Measurements from ENCODE around the gene PSMC1. TPM values are rescaled to one million over a fixed set of nuclear protein-coding genes. Genes with fewer than 3 reads are reported as not detected.

Gene PSMC1
- total and polyA plus RNA-seq, 4 donors, result 47.3 to 89.9 (median 84.8) TPM

DNA sequence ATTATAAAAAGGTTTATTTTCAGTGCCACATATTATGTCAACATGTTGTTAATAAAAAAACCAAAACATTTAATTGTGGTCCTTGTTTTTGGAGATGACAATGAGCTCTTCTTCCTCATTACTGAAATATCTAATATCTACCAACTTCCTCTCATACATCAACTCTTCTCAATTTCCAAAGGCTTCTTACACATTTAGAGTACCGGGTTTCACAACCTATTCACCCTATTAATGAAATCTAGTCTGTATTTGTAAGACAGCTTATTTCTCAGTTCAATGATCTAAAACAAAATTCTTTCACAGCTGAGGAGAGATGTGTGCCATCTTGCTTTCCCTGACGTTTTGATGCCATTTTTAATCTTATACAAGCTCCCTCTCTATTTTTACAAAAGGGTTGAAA is 60.9 kb downstream of the PSMC1 start:
- no peak for TF ChIP-seq FOXA2 (IDR thresholded peaks at IDR 0.05)
- no peak for TF ChIP-seq NR2F2 (IDR thresholded peaks at IDR 0.05)
- no peak for TF ChIP-seq FOXA1 (IDR thresholded peaks at IDR 0.05)
- TF ChIP-seq, protein P1, sequence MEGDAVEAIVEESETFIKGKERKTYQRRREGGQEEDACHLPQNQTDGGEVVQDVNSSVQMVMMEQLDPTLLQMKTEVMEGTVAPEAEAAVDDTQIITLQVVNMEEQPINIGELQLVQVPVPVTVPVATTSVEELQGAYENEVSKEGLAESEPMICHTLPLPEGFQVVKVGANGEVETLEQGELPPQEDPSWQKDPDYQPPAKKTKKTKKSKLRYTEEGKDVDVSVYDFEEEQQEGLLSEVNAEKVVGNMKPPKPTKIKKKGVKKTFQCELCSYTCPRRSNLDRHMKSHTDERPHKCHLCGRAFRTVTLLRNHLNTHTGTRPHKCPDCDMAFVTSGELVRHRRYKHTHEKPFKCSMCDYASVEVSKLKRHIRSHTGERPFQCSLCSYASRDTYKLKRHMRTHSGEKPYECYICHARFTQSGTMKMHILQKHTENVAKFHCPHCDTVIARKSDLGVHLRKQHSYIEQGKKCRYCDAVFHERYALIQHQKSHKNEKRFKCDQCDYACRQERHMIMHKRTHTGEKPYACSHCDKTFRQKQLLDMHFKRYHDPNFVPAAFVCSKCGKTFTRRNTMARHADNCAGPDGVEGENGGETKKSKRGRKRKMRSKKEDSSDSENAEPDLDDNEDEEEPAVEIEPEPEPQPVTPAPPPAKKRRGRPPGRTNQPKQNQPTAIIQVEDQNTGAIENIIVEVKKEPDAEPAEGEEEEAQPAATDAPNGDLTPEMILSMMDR (IDR thresholded peaks at IDR 0.05; ENCODE audit: low read depth, low read length, missing input control), result no peak
- TF ChIP-seq JUND (IDR thresholded peaks at IDR 0.05), result no peak
- no peak for TF ChIP-seq SP1 (IDR thresholded peaks at IDR 0.05)
- TF ChIP-seq YY1 (IDR thresholded peaks at IDR 0.05), result no peak
- Histone ChIP-seq H3K4me3 (ENCODE audit: low read depth in 1 of 3, low read length in 3 of 3) (no peak overlapping the region), H3K27ac (ENCODE audit: low read depth in 1 of 2, low read length in 2 of 2) (no peak overlapping the region), H3K27me3 (ENCODE audit: control insufficient read depth in 4 of 4, insufficient read depth in 4 of 4, low read length in 3 of 4) (no peaks in the 10 kb centered on the region), H3K4me1 (ENCODE audit: control insufficient read depth in 4 of 4, insufficient read depth in 4 of 4, low read length in 3 of 4) (peaks cover 0 to 12% (median 9%) of the 10 kb centered on the region in 4 donors), H3K36me3 (ENCODE audit: control insufficient read depth in 4 of 4, insufficient read depth in 3 of 4, low read depth in 1 of 4, low read length in 3 of 4) (peaks cover 2 to 28% (median 17%) of the 10 kb centered on the region in 4 donors), H3K9ac (ENCODE audit: low read depth in 1 of 2, low read length in 2 of 2) (no peak overlapping the region), H3K9me3 (ENCODE audit: control insufficient read depth in 4 of 4, low read length in 3 of 4) (no peaks in the 10 kb centered on the region)
- WGBS, result 89% methylated on average over 2 of the region's 2 CpGs
- DNase-seq (ENCODE audit: low spot score), result no peak

DNA sequence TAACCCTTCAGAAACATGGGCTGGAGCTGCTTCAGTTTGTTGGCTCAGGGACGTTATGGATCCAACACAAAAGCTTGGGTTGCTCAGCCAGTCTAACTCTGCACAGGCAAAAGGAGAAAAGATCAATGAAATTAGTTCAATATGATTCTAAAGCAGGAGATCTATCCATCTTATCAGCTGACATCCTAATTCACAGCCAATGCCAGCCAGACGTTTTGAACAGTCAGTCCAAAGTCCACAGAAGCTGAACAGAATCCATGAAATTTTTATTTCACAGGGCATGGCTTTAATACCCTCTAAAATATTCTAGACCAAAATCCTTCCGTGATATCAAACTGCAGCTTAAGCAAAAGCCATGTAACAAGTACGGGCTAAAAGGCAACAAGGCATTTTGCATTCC is 61.7 kb downstream of the PSMC1 start:
- Histone ChIP-seq H3K9ac (ENCODE audit: low read depth in 1 of 2, low read length in 2 of 2) (no peak overlapping the region), H3K27me3 (ENCODE audit: control insufficient read depth in 4 of 4, insufficient read depth in 4 of 4, low read length in 3 of 4) (no peaks in the 10 kb centered on the region), H3K4me1 (ENCODE audit: control insufficient read depth in 4 of 4, insufficient read depth in 4 of 4, low read length in 3 of 4) (peaks cover 0 to 12% (median 10%) of the 10 kb centered on the region in 4 donors), H3K36me3 (ENCODE audit: control insufficient read depth in 4 of 4, insufficient read depth in 3 of 4, low read depth in 1 of 4, low read length in 3 of 4) (peaks cover 2 to 25% (median 15%) of the 10 kb centered on the region in 4 donors), H3K27ac (ENCODE audit: low read depth in 1 of 2, low read length in 2 of 2) (no peak overlapping the region), H3K9me3 (ENCODE audit: control insufficient read depth in 4 of 4, low read length in 3 of 4) (no peaks in the 10 kb centered on the region), H3K4me3 (ENCODE audit: low read depth in 1 of 3, low read length in 3 of 3) (no peak overlapping the region)
- no peak for DNase-seq (ENCODE audit: low spot score)
- WGBS, result 41% methylated on average over 4 of the region's 4 CpGs
- TF ChIP-seq, protein P2, sequence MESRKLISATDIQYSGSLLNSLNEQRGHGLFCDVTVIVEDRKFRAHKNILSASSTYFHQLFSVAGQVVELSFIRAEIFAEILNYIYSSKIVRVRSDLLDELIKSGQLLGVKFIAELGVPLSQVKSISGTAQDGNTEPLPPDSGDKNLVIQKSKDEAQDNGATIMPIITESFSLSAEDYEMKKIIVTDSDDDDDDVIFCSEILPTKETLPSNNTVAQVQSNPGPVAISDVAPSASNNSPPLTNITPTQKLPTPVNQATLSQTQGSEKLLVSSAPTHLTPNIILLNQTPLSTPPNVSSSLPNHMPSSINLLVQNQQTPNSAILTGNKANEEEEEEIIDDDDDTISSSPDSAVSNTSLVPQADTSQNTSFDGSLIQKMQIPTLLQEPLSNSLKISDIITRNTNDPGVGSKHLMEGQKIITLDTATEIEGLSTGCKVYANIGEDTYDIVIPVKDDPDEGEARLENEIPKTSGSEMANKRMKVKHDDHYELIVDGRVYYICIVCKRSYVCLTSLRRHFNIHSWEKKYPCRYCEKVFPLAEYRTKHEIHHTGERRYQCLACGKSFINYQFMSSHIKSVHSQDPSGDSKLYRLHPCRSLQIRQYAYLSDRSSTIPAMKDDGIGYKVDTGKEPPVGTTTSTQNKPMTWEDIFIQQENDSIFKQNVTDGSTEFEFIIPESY (IDR thresholded peaks at IDR 0.05), result no peak
- TF ChIP-seq, protein P3, sequence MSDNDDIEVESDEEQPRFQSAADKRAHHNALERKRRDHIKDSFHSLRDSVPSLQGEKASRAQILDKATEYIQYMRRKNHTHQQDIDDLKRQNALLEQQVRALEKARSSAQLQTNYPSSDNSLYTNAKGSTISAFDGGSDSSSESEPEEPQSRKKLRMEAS (IDR thresholded peaks at IDR 0.05), result no peak
- no peak for TF ChIP-seq JUND (IDR thresholded peaks at IDR 0.05)
- TF ChIP-seq YY1 (IDR thresholded peaks at IDR 0.05), result peak; percentile 10
- no peak for TF ChIP-seq FOXA1 (IDR thresholded peaks at IDR 0.05)
- TF ChIP-seq, protein P4, sequence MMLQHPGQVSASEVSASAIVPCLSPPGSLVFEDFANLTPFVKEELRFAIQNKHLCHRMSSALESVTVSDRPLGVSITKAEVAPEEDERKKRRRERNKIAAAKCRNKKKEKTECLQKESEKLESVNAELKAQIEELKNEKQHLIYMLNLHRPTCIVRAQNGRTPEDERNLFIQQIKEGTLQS (IDR thresholded peaks at IDR 0.05), result no peak
- TF ChIP-seq, protein P1 (IDR thresholded peaks at IDR 0.05; ENCODE audit: low read depth, low read length, missing input control), result no peak
- TF ChIP-seq RAD21 (IDR thresholded peaks at IDR 0.05), result no peak
- TF ChIP-seq, protein P5, sequence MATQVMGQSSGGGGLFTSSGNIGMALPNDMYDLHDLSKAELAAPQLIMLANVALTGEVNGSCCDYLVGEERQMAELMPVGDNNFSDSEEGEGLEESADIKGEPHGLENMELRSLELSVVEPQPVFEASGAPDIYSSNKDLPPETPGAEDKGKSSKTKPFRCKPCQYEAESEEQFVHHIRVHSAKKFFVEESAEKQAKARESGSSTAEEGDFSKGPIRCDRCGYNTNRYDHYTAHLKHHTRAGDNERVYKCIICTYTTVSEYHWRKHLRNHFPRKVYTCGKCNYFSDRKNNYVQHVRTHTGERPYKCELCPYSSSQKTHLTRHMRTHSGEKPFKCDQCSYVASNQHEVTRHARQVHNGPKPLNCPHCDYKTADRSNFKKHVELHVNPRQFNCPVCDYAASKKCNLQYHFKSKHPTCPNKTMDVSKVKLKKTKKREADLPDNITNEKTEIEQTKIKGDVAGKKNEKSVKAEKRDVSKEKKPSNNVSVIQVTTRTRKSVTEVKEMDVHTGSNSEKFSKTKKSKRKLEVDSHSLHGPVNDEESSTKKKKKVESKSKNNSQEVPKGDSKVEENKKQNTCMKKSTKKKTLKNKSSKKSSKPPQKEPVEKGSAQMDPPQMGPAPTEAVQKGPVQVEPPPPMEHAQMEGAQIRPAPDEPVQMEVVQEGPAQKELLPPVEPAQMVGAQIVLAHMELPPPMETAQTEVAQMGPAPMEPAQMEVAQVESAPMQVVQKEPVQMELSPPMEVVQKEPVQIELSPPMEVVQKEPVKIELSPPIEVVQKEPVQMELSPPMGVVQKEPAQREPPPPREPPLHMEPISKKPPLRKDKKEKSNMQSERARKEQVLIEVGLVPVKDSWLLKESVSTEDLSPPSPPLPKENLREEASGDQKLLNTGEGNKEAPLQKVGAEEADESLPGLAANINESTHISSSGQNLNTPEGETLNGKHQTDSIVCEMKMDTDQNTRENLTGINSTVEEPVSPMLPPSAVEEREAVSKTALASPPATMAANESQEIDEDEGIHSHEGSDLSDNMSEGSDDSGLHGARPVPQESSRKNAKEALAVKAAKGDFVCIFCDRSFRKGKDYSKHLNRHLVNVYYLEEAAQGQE (IDR thresholded peaks at IDR 0.05), result no peak
- TF ChIP-seq NR2F2 (IDR thresholded peaks at IDR 0.05), result no peak
- no peak for TF ChIP-seq TAF1 (conservative IDR thresholded peaks at IDR 0.05)
- TF ChIP-seq SP1 (IDR thresholded peaks at IDR 0.05), result peak; percentile 30
- no peak for TF ChIP-seq EGR1 (IDR thresholded peaks at IDR 0.05; ENCODE audit: low read depth in 2 of 2)
- TF ChIP-seq HNF4G (IDR thresholded peaks at IDR 0.05), result no peak
- TF ChIP-seq RXRA (IDR thresholded peaks at IDR 0.05), result peak in 1 of 2 donors; percentile 3
- no peak for TF ChIP-seq GABPA (IDR thresholded peaks at IDR 0.05 in 1 of 2, conservative IDR thresholded peaks at IDR 0.05 in 1 of 2)
- TF ChIP-seq FOXA2 (IDR thresholded peaks at IDR 0.05), result no peak
- peak; percentile 73 to 89 for TF ChIP-seq HNF4A (conservative IDR thresholded peaks at IDR 0.05)
